ENCODE results near the gene CATSPERZ. TPM values are rescaled to one million over a fixed set of nuclear protein-coding genes. Genes with fewer than 3 reads are reported as not detected.

CATSPERZ gene
- total and polyA plus RNA-seq, 8 donors: 0.18 to 11.3 (median 3.5) TPM; not detected in 4

- TF ChIP-seq POLR2AphosphoS5 (IDR thresholded peaks at IDR 0.05) (no peak), EP300 (IDR thresholded peaks at IDR 0.05) (no peak), CTCF (IDR thresholded peaks at IDR 0.05) (no peak), POLR2A (IDR thresholded peaks at IDR 0.05) (no peak)
- peak in 1 of 2 donors; percentile 55 for DNase-seq
- H3K4me3 ChIP-seq: peak overlapping the region; percentile 69 to 81 (median 76)
- H3K4me1 ChIP-seq: peaks cover 25 to 67% (median 57%) of the 10 kb centered on the region in 4 donors
- H3K27me3 ChIP-seq: no peaks in the 10 kb centered on the region
- H3K9me3 ChIP-seq: no peaks in the 10 kb centered on the region
- WGBS, 5 donors: 11 to 35% (median 15%) methylated on average over 11 to 19 of the region's 19 CpGs
- peak overlapping the region; percentile 94 to 99 (median 97) for H3K27ac ChIP-seq
- H3K36me3 ChIP-seq: peaks cover 36 to 57% (median 52%) of the 10 kb centered on the region in 4 donors
- intact Hi-C loops (cut with DNase I; ENCODE audit: low total_unique reads): no loop called here
These were observed 18.9 kb downstream of the CATSPERZ start for GRCh38 chr11:64318766-64319761.

DNA sequence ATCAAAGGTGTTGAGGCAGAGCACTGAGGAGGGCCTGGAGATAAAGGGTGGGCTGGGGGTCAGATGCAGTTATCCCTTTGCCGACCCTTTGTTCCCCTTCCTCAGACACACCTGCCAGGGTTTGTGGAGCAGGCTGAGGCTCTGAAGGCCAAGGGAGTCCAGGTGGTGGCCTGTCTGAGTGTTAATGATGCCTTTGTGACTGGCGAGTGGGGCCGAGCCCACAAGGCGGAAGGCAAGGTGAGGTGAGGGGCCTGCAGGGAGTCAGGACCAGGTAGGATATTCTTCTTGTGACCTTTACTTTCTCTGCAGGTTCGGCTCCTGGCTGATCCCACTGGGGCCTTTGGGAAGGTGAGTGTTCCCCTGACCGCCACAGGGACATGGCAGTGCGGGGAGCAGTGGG is 20.4 kb downstream of the CATSPERZ start:
- peak in 1 of 2 donors; percentile 5 for DNase-seq
- TF ChIP-seq CTCF (IDR thresholded peaks at IDR 0.05): no peak
- no peak for TF ChIP-seq POLR2A (IDR thresholded peaks at IDR 0.05)
- TF ChIP-seq POLR2AphosphoS5 (IDR thresholded peaks at IDR 0.05): no peak
- no peak for TF ChIP-seq EP300 (IDR thresholded peaks at IDR 0.05)

GRCh38 chr11:64321026-64321425 is 20.9 kb downstream of the CATSPERZ start:
- no peak for DNase-seq
- peak overlapping the region; percentile 84 to 99 (median 95) for H3K27ac ChIP-seq
- intact Hi-C loops (cut with DNase I; ENCODE audit: low total_unique reads): no loop called here

More for the DNA sequence above, 20.4 kb downstream of the CATSPERZ start:
- Histone ChIP-seq H3K9me3 (no peaks in the 10 kb centered on the region), H3K36me3 (peaks cover 21 to 42% (median 38%) of the 10 kb centered on the region in 4 donors), H3K4me3 (no peak overlapping the region), H3K27ac (peak overlapping the region; percentile 84 to 99 (median 95)), H3K27me3 (no peaks in the 10 kb centered on the region), H3K4me1 (peaks cover 25 to 61% (median 58%) of the 10 kb centered on the region in 4 donors)
- intact Hi-C loops (cut with DNase I; ENCODE audit: low total_unique reads): no loop called here
- WGBS, 5 donors: 88 to 93% (median 90%) methylated on average over 4 to 7 of the region's 7 CpGs

More at GRCh38 chr11:64321026-64321425, 20.9 kb downstream of the CATSPERZ start:
- TF ChIP-seq CTCF (IDR thresholded peaks at IDR 0.05): no peak
- no peak for TF ChIP-seq POLR2AphosphoS5 (IDR thresholded peaks at IDR 0.05)
- no peak for TF ChIP-seq POLR2A (IDR thresholded peaks at IDR 0.05)
- TF ChIP-seq EP300 (IDR thresholded peaks at IDR 0.05): no peak
- Histone ChIP-seq H3K36me3 (peaks cover 18 to 38% (median 33%) of the 10 kb centered on the region in 4 donors), H3K9me3 (no peaks in the 10 kb centered on the region), H3K4me3 (no peak overlapping the region), H3K4me1 (peaks cover 25 to 59% (median 54%) of the 10 kb centered on the region in 4 donors), H3K27me3 (no peaks in the 10 kb centered on the region)
- 64 to 74% (median 65%) methylated on average over 5 of the region's 5 CpGs for WGBS, 5 donors
